GM12864 (cell line): ENCODE measurements around the gene RAET1G.
"Not testable (repeated sequence)": the region's sequence is repeated elsewhere in the genome, so short reads cannot be mapped to it uniquely, and the experiment has no call there.

ENCODE experiments used
- DNase-seq: peaks from one replicate; pipeline ENCODE4 v3.0.0-alpha.2; 2011; ENCODE audit warnings: low read depth
- H3K4me3 ChIP-seq: 2 replicates; pipeline ENCODE4 v1.5.1; 2011; ENCODE audit warnings: mild to moderate bottlenecking, low read depth, low read length, control low read depth
- TF ChIP-seq, protein P1 (sequence below): IDR thresholded peaks from 2 replicates; pipeline ENCODE4 v1.5.1; 2011; ENCODE audit warnings: low read depth, mild to moderate bottlenecking, moderate library complexity, low read length, control low read depth, inconsistent platforms; ENCODE audit errors: missing control alignments

Gene RAET1G

DNA sequence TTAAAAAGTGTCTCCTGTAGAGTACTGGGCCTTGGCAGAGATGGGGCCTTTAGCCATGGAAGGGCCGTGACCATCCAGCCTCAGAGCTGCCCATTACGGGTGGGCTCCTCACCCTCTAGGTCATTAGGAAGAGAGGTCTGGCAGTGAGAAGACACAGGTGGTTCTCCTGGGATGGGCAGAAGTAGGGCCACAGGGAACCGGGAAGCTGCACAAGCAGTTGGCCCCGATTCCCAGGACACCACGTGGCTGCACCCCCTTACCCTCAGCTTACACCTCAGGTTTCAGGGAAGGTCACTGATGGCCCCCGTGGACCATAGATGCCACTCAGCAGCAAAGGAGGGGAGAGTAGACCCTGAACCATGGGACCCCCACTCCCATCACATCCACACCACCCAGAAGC is 1.6 kb downstream of the RAET1G start:
- DNase-seq = no peak
- TF ChIP-seq, protein P1, sequence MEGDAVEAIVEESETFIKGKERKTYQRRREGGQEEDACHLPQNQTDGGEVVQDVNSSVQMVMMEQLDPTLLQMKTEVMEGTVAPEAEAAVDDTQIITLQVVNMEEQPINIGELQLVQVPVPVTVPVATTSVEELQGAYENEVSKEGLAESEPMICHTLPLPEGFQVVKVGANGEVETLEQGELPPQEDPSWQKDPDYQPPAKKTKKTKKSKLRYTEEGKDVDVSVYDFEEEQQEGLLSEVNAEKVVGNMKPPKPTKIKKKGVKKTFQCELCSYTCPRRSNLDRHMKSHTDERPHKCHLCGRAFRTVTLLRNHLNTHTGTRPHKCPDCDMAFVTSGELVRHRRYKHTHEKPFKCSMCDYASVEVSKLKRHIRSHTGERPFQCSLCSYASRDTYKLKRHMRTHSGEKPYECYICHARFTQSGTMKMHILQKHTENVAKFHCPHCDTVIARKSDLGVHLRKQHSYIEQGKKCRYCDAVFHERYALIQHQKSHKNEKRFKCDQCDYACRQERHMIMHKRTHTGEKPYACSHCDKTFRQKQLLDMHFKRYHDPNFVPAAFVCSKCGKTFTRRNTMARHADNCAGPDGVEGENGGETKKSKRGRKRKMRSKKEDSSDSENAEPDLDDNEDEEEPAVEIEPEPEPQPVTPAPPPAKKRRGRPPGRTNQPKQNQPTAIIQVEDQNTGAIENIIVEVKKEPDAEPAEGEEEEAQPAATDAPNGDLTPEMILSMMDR = no peak
- no peak overlapping the region for H3K4me3 ChIP-seq

DNA sequence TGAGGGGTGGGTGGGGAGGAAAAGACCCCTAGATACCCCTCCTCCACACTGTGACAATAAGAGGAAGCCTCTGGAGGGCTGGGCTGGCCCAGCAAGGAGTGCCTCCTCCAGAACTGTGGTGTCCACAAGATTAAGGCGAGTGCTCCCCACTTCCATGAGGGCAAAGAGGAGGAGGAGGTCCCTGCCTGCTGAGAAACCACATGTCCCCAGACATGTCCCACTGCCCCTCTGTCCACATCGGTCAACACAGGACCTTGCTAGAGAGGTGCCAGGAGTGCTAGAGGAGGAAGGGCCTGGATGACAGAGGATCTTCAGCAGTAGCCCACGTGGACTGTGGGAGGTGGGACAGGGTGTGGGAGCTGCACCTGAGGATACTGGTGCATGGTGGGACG is 3.1 kb downstream of the RAET1G start:
- TF ChIP-seq, protein P1 = no peak
- no peak overlapping the region for H3K4me3 ChIP-seq
- DNase-seq = no peak

DNA sequence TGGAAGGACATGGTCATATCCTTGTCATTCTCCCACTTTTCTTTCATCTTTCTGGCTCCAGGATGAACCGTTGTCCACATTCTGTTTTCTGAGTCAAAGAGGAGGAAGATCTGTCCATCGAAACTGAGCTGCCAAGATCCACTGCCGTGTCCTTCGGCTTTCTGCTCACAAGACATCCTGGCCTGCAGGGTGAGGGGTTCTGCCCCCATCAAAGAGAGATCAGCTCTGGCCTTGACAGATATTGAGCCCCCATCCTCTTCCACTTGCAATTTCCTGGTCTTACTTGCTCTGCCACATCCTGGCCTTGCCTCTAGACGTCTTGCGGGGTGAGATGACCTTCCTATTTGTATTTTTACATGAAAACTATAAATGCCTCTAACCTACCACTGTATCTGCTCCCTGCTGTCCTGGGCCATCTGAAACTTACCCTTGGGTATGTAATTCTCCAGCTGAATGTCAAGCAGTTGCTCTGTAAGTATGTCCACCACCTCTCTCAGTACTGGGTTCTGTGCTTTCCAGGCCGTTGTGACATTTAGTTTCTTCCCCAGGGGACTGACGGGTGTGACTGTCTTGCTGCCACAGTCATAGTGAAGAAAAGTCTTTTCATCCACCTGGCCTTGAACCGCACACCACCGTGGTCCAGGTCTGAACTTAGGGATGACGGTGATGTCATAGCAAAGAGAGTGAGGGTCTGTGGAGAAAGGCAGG is 3.6 kb downstream of the RAET1G start:
- not testable (repeated sequence) for DNase-seq, H3K4me3 ChIP-seq

DNA sequence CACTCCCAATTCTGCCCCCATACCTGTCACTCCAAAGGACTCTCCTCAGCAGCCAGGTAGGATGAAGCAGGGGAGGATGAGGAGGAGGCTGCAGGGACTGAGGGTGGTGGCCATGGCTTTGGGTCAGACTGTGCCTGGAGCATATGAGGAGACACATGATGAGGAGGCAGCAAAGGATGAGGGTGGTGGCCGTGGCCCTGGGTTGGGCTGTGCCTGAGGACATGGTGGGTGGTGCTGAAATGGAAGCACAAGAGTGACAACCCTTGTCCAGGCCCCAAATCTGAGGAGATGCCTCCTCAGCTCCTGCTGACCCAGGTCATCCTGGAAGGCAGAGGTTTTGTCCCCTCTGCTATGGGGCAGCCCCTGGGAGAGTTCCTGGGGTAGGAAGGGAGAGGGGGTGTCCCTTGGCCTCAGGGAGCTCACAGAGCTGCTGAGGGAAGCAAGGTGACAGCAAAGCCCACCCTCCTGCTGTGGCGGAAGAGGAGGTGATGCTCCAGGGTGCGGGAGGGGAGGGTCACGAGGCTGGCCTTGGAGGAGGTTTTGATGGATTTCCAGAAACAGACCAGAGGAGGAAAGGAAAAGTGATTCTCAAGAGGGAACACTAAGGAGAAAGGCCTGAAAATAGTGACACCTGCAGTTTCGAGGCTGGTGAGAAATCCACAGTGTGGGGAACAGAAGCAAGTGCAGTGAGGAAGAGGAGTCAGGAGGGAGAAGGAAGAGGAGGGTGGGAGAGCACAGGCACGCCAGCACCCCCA is 4.6 kb downstream of the RAET1G start:
- no peak overlapping the region for H3K4me3 ChIP-seq
- TF ChIP-seq, protein P1 = no peak
- DNase-seq = no peak

DNA sequence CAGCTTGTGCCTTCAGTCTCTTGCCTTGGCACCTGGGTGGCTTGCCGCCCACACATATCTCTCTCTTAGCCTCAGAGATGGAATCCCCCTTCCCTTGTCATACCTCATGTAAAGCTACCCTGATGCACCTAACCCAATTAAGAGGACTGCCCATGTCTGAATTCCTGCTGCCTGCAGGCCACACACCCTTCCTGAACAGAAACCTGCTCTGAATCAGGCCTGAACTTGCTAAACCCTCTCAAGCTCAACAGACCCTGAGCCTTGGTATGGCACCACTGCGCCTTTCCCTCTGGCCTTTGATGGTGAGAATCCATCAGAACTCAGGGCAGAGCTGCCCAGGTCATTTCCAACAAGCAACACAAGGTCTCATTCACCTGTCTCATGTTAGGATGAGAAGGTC is 5.2 kb downstream of the RAET1G start:
- no peak overlapping the region for H3K4me3 ChIP-seq
- no peak for DNase-seq
- TF ChIP-seq, protein P1 = no peak

DNA sequence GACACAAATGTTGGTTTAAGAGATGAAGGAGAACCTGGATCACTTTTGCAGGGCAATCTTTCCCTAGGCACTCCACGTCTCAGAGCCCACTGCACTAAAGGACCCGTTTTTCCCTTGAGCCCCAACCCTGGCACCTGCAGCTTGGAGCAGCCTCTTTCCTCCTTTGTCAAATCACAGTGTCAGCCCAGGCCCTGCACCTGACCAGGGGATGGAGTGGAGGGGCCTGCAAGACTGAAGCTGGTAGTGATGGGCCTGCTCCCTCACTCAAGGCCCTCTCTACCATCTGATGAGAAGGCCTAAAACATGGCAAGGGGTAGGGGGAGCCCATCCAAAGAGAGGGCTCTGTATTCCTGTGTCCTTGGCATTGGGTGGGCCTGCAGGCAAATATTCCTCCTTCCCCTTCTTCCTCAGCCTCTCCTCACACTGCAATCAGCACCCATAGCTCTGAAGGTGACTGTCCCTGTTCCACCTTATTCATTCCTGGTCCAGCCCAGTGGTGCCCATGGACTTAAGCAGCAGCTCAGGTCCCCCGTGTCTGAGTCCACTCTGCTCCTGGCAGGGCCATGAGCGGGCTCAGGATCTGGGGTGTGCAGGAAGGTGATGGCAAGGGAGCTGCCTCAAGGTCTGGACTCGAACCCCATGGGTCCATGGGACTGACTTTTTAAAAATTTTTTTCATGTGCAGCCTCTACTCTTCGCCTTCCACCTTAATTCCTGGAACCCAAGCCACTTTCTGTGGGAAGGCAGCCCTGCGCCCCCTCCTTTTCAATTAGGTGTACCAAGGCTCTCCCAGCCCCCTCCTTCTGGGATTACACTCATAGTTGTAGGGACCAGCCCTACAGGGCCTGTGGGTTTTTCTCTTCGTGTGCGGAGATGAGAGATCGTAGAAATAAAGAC is 6.7 kb downstream of the RAET1G start:
- TF ChIP-seq, protein P1 = no peak
- no peak for DNase-seq
- no peak overlapping the region for H3K4me3 ChIP-seq

DNA sequence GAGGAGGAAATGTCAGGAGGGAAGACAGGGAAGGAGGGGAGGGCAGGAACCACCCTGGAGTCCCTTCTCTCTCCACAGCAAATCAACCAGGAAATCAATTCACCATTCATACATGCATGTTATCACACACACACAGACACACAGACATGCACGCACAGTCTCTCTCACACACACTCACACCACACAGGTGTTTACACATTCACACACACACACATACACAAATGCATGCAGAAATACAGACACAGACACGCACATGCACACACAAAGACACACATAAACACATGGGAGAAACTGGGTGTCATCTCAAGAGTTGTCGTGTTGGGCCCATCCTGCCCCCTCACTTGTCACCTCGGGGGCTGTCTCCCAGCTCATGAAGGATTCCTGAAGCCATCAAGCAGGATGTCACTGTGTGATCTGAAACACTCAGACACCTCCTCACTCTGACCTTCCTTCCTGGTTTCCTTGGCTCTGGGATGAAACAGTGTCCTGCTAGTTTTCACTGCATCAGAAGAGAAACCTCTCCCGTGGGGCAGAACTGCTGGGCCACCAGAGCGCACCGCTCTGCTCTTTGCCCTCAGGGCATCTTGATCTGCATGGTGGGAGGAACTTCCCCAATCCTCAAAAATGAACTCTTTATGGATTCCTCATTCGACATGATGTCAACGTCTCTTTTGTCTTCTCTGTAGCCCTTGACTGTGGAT is 9.2 kb downstream of the RAET1G start:
- no peak for DNase-seq
- TF ChIP-seq, protein P1 = no peak
- H3K4me3 ChIP-seq = no peak overlapping the region
